DMS114 treated with DMSO at 0.1 percent for 48 hours (cell line): ENCODE results near the gene SLC24A3.

Source experiments
- DNase-seq: peaks from one replicate; lab custom pipeline; 2025; ENCODE audit not compliant: unreplicated experiment; lab: John Stamatoyannopoulos, UW

The SLC24A3 gene

GRCh38 chr20:19568128-19568527 lies 355.7 kb downstream of the SLC24A3 start:
- DNase-seq = no peak

- DNase-seq = no peak
Observed at GRCh38 chr20:19571996-19572395, 359.6 kb downstream of the SLC24A3 start.

GRCh38 chr20:19577692-19578091 lies 365.2 kb downstream of the SLC24A3 start:
- DNase-seq = no peak

GRCh38 chr20:19582782-19583181 lies 370.3 kb downstream of the SLC24A3 start:
- no peak for DNase-seq

- DNase-seq = no peak
Observed at GRCh38 chr20:19583532-19584175, 371.2 kb downstream of the SLC24A3 start.

- DNase-seq = no peak
Observed at GRCh38 chr20:19588241-19588640, 375.8 kb downstream of the SLC24A3 start.

GRCh38 chr20:19588732-19589131 lies 376.3 kb downstream of the SLC24A3 start:
- DNase-seq = no peak

- no peak for DNase-seq
Observed at GRCh38 chr20:19589787-19590362, 377.4 kb downstream of the SLC24A3 start.

GRCh38 chr20:19590382-19590781 lies 377.9 kb downstream of the SLC24A3 start:
- DNase-seq = no peak

GRCh38 chr20:19593762-19594161 lies 381.3 kb downstream of the SLC24A3 start:
- DNase-seq = no peak

GRCh38 chr20:19594896-19595295 lies 382.5 kb downstream of the SLC24A3 start:
- DNase-seq = no peak

GRCh38 chr20:19598117-19598850 lies 385.8 kb downstream of the SLC24A3 start:
- DNase-seq = no peak

- DNase-seq = no peak
Observed at GRCh38 chr20:19599200-19599599, 386.8 kb downstream of the SLC24A3 start.

- DNase-seq = no peak
Observed at GRCh38 chr20:19600042-19600441, 387.6 kb downstream of the SLC24A3 start.

GRCh38 chr20:19601126-19601810 lies 388.8 kb downstream of the SLC24A3 start:
- DNase-seq = no peak

GRCh38 chr20:19602675-19603375 lies 390.4 kb downstream of the SLC24A3 start:
- DNase-seq = no peak

- no peak for DNase-seq
Observed at GRCh38 chr20:19603376-19603750, 390.9 kb downstream of the SLC24A3 start.

GRCh38 chr20:19605786-19606485 lies 393.5 kb downstream of the SLC24A3 start:
- DNase-seq = no peak

GRCh38 chr20:19609642-19610223 lies 397.3 kb downstream of the SLC24A3 start:
- no peak for DNase-seq

GRCh38 chr20:19615629-19616028 lies 403.2 kb downstream of the SLC24A3 start:
- no peak for DNase-seq
